Measurements from ENCODE around the gene KRTAP20-4.

KRTAP20-4 gene

DNA sequence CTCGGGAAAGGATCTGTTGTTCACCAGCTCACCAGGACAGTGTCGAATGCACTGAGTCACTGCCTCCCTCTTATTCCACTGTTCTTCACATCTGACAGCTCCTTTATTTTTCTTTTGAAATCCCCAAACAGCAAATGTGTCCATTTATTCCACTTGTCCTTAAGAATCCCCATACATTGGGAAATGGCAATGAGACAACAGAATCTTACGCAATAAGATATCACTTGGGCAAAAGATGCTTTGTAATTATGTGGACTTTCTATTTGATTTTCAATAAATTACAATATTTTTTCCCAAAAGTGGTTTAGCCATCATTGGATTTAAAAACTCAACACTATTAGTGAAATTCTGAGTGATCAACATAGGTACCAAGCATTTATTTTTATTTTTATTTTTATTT lies 18.3 kb downstream of the KRTAP20-4 start:
- H3K27me3 ChIP-seq (ENCODE audit: low read depth, low read length) = no peaks in the 10 kb centered on the region
- H4K20me1 ChIP-seq (ENCODE audit: insufficient read depth, low read length) = no peaks in the 10 kb centered on the region
- no peak for TF ChIP-seq EZH2phosphoT487 (IDR thresholded peaks at IDR 0.05; ENCODE audit: low read depth)
- TF ChIP-seq, protein P1, sequence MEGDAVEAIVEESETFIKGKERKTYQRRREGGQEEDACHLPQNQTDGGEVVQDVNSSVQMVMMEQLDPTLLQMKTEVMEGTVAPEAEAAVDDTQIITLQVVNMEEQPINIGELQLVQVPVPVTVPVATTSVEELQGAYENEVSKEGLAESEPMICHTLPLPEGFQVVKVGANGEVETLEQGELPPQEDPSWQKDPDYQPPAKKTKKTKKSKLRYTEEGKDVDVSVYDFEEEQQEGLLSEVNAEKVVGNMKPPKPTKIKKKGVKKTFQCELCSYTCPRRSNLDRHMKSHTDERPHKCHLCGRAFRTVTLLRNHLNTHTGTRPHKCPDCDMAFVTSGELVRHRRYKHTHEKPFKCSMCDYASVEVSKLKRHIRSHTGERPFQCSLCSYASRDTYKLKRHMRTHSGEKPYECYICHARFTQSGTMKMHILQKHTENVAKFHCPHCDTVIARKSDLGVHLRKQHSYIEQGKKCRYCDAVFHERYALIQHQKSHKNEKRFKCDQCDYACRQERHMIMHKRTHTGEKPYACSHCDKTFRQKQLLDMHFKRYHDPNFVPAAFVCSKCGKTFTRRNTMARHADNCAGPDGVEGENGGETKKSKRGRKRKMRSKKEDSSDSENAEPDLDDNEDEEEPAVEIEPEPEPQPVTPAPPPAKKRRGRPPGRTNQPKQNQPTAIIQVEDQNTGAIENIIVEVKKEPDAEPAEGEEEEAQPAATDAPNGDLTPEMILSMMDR (IDR thresholded peaks at IDR 0.05; ENCODE audit: low read depth, low read length) = no peak

DNA sequence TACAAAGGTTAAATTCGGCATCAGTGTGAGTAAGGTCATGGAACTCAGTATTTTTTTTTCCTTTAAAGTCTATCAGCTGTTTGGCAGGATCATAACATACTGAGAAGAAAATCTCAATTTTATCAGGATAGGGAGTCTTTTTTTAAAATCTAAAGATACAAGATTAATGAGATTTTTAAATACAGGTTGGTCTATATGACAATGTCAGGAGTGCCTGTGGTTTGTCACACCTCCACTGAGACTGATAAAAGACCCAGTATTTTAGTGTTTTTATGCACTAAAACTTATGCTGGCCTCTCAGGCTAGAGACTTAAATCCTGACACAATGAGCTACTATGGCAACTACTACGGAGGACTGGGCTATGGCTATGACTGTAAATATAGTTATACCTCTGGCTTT lies 22.1 kb downstream of the KRTAP20-4 start, which contains the start of gene KRTAP20-3:
KRTAP20-3 (plus strand) TSS at position 301 of the 400 bp plus-strand sequence.
- Histone ChIP-seq H3K9me3 (ENCODE audit: insufficient read depth, low read length) (no peaks in the 10 kb centered on the region), H3K9ac (ENCODE audit: low read length) (no peak within 1 kb of the TSS), H3K27ac (ENCODE audit: low read length) (no peak within 1 kb of the TSS)

More for the DNA sequence above, 18.3 kb downstream of the KRTAP20-4 start:
- Histone ChIP-seq H3K9ac (ENCODE audit: low read length) (no peak overlapping the region), H3K4me1 (ENCODE audit: low read length) (no peaks in the 10 kb centered on the region), H3K4me3 (ENCODE audit: low read length) (no peak overlapping the region), H3K36me3 (replicated peaks; ENCODE audit: low read depth, low read length) (no peaks in the 10 kb centered on the region), H3K4me2 (ENCODE audit: low read length) (no peak overlapping the region), H3K79me2 (ENCODE audit: low read length) (no peaks in the 10 kb centered on the region), H2AFZ (ENCODE audit: low read depth, low read length) (no peak overlapping the region), H3K27ac (ENCODE audit: low read length) (no peak overlapping the region), H3K9me3 (ENCODE audit: insufficient read depth, low read length) (no peaks in the 10 kb centered on the region)

GRCh38 chr21:30646904-30647414 lies 26.5 kb downstream of the KRTAP20-4 start:
- Histone ChIP-seq H3K9me3 (ENCODE audit: insufficient read depth, low read length) (no peaks in the 10 kb centered on the region), H3K9ac (ENCODE audit: low read length) (no peak overlapping the region), H3K79me2 (ENCODE audit: low read length) (no peaks in the 10 kb centered on the region), H2AFZ (ENCODE audit: low read depth, low read length) (no peak overlapping the region), H3K36me3 (replicated peaks; ENCODE audit: low read depth, low read length) (no peaks in the 10 kb centered on the region), H3K4me2 (ENCODE audit: low read length) (no peak overlapping the region), H3K27ac (ENCODE audit: low read length) (no peak overlapping the region), H3K4me3 (ENCODE audit: low read length) (no peak overlapping the region), H3K27me3 (ENCODE audit: low read depth, low read length) (no peaks in the 10 kb centered on the region), H3K4me1 (ENCODE audit: low read length) (no peaks in the 10 kb centered on the region), H4K20me1 (ENCODE audit: insufficient read depth, low read length) (no peaks in the 10 kb centered on the region)
- TF ChIP-seq EZH2phosphoT487 (IDR thresholded peaks at IDR 0.05; ENCODE audit: low read depth) = no peak
- TF ChIP-seq, protein P1 (IDR thresholded peaks at IDR 0.05; ENCODE audit: low read depth, low read length) = no peak

More for the DNA sequence above, 22.1 kb downstream of the KRTAP20-4 start, which contains the start of gene KRTAP20-3:
- TF ChIP-seq, protein P1 (IDR thresholded peaks at IDR 0.05; ENCODE audit: low read depth, low read length) = no peak
- TF ChIP-seq EZH2phosphoT487 (IDR thresholded peaks at IDR 0.05; ENCODE audit: low read depth) = no peak
- Histone ChIP-seq H3K4me2 (ENCODE audit: low read length) (no peak within 1 kb of the TSS), H3K36me3 (replicated peaks; ENCODE audit: low read depth, low read length) (no peaks in the 10 kb centered on the region), H3K4me1 (ENCODE audit: low read length) (no peaks in the 10 kb centered on the region), H2AFZ (ENCODE audit: low read depth, low read length) (no peak within 1 kb of the TSS), H3K79me2 (ENCODE audit: low read length) (no peaks in the 10 kb centered on the region), H3K4me3 (ENCODE audit: low read length) (no peak within 1 kb of the TSS), H4K20me1 (ENCODE audit: insufficient read depth, low read length) (no peaks in the 10 kb centered on the region), H3K27me3 (ENCODE audit: low read depth, low read length) (no peaks in the 10 kb centered on the region)

DNA sequence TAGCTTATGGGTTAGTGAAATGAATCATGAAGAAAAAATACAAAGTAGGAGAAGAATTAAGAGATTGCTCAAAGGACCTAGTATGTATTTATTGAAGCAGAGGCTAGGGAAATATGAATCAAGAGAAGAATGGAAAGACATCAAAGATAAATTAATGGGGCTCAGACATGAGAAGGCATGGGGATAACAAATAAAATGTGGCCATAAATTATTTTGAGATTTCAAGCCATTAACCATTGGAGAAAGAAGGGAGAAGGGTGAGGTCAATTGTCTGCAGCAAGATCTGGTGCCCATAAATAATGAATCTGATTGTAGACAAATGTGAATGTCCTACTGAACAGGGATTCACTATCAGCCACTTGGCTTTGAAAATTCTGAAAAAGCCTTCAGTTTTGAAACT lies 32.5 kb downstream of the KRTAP20-4 start:
- Histone ChIP-seq H3K79me2 (ENCODE audit: low read length) (no peaks in the 10 kb centered on the region), H3K9ac (ENCODE audit: low read length) (no peak overlapping the region), H4K20me1 (ENCODE audit: insufficient read depth, low read length) (no peaks in the 10 kb centered on the region), H3K27me3 (ENCODE audit: low read depth, low read length) (no peaks in the 10 kb centered on the region), H3K36me3 (replicated peaks; ENCODE audit: low read depth, low read length) (no peaks in the 10 kb centered on the region), H2AFZ (ENCODE audit: low read depth, low read length) (no peak overlapping the region), H3K9me3 (ENCODE audit: insufficient read depth, low read length) (no peaks in the 10 kb centered on the region), H3K4me3 (ENCODE audit: low read length) (no peak overlapping the region), H3K4me2 (ENCODE audit: low read length) (no peak overlapping the region), H3K4me1 (ENCODE audit: low read length) (no peaks in the 10 kb centered on the region), H3K27ac (ENCODE audit: low read length) (no peak overlapping the region)
- TF ChIP-seq EZH2phosphoT487 (IDR thresholded peaks at IDR 0.05; ENCODE audit: low read depth) = no peak
- TF ChIP-seq, protein P1 (IDR thresholded peaks at IDR 0.05; ENCODE audit: low read depth, low read length) = no peak

All from OCI-LY3 (cell line).